ENCODE data around the gene ADPRHL1. TPM values are rescaled to one million over a fixed set of nuclear protein-coding genes. Genes with fewer than 3 reads are reported as not detected.

The ADPRHL1 gene
- total RNA-seq, 1 donor = 2.4 TPM

DNA sequence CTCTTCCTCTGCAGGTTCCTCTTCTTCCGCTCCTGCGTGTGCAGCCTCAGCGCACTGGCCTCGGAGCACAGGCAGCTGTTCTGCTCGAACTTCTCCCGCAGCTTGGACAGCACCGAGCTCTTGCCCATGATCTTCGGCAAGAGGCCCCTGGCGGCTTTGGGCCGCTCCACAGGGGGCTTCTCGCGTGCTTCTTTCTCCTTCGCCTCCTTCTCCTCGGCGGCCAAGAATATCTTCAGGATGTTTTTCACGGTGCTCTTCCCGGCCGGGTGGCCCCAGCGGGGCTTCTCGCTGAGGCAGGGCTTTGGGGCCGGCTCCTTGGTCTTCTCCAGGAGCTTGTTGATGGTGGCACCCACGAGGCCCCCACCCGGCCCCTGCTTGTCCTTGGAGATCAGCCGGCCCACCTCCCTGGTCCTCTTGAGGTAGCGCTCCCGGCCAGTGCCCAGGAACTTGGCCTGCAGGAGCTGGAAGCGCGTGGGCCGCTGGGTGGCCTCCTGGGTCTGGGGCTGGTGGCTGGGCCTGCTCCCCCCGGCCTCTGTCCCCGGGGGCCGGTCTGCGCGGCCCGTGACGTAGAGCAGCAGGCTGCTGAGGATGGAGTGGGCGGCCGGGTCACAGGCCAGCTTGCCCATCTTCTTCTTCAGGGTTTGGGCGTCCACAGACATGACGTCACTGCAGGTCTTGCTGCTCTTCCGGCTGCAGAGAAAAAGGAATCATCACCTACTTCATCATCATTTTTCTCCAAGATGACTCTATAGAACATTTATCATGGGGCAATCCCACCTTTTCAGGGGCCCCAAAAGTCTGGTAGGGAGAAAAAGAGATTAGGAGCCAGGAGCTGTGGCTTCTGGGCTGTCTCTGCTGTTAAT, 45.5 kb downstream of the ADPRHL1 start:
- H3K4me3 ChIP-seq (ENCODE audit: low read depth, low read length) = no peak overlapping the region
- DNase-seq (ENCODE audit: low read depth) = no peak
- TF ChIP-seq, protein P1, sequence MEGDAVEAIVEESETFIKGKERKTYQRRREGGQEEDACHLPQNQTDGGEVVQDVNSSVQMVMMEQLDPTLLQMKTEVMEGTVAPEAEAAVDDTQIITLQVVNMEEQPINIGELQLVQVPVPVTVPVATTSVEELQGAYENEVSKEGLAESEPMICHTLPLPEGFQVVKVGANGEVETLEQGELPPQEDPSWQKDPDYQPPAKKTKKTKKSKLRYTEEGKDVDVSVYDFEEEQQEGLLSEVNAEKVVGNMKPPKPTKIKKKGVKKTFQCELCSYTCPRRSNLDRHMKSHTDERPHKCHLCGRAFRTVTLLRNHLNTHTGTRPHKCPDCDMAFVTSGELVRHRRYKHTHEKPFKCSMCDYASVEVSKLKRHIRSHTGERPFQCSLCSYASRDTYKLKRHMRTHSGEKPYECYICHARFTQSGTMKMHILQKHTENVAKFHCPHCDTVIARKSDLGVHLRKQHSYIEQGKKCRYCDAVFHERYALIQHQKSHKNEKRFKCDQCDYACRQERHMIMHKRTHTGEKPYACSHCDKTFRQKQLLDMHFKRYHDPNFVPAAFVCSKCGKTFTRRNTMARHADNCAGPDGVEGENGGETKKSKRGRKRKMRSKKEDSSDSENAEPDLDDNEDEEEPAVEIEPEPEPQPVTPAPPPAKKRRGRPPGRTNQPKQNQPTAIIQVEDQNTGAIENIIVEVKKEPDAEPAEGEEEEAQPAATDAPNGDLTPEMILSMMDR (IDR thresholded peaks at IDR 0.05; ENCODE audit: insufficient read depth, low read length) = no peak

DNA sequence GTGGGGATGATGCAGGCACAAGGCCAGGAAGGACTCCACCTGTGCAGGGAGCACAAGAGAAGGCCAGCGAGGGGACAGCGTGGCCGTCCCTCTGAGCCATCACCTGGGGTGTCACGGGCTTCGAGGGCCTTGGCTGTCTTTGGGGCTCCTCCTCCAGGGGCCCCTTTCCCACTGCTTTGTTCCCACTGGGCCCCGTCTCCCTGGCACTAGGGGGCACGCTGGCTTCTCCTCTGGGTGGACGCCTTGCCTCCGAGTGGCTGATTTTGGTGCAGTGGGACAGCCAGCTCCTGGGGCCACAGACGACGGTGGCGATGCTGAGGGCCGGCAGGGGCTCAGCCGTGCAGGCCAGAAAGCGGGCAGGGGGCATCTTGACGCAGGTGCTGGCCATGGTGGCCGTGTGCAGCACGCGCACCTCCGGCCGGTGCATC, 46.2 kb downstream of the ADPRHL1 start:
- no peak for DNase-seq (ENCODE audit: low read depth)
- H3K4me3 ChIP-seq (ENCODE audit: low read depth, low read length) = no peak overlapping the region
- TF ChIP-seq, protein P1 (IDR thresholded peaks at IDR 0.05; ENCODE audit: insufficient read depth, low read length) = no peak

DNA sequence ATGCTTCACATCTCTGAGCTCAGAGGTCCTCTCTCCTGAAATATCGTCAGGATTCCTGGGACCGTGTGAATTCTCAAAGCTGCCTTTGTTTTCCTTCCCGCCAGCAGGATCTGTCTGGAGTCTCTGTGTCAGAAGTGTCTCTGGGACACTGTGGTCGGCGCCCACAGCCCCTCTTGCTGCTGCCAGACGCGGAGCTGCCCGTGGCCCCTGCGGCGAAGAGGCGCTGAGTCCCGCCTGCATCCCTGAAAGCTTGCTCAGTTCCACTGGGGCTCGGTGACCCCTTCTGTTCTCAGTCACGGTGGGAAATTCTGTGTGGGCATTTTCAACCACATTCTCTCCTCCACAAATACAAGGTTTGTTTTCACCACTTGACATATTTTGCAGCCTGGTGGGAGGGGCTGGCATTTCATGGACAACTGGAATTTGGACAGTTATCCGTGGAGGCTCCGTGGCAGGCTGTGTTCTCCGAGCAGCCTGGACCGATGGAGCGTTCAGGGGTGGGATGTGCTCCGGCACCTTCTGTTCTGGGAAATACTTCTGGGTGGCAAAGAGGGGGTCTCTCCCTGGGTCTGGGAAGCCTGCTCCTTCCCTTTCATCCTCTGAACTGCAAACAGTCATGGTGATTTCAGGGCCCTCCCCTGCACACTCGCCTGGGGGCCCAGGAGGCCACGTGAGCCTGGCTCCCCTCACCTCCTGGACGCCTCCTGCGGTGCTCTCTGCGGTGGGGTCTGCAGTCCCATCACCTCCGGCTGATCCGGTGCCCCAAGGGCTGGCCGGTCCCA, 46.8 kb downstream of the ADPRHL1 start:
- TF ChIP-seq, protein P1 (IDR thresholded peaks at IDR 0.05; ENCODE audit: insufficient read depth, low read length) = no peak
- DNase-seq (ENCODE audit: low read depth) = no peak
- H3K4me3 ChIP-seq (ENCODE audit: low read depth, low read length) = no peak overlapping the region

DNA sequence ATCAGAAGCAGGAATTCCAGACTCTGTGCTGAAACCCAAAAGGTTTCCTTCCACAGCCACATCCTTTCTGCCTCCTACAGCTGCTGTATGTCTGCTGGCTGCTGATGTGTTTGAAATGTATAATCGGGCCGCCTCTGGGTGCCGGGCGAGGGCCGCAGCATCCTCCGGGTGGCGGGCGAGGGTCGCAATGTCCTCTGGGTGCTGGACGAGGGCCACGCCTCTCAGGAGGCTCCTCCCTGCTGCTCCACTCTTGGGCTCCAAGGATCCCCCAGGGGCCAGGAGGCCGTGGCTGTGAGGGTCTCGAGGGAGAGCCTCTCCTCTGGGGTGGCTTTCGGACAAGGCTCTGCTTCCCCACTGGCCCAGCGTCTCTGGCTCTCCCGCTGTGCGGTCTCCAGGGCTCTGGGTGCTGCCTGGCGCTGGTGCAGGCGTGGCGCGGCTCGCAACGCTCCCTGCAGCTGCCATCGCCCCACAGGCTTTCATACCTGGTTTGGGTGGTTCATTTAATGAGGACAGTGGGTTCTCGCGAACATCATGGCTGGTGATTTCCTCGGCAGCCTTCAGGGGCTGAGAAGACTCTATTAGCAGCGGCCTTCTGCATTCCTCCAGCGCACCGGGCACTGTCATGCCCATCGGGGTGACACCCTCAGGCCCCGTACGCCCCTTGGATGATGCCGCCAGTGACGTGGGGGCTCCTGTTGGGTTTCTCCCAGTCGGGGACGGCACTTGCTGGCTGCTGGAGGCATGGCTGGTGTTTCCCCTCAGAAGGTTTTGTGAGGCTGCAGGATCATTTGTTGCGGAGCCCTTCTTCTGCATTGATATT, 47.6 kb downstream of the ADPRHL1 start:
- H3K4me3 ChIP-seq (ENCODE audit: low read depth, low read length) = no peak overlapping the region
- TF ChIP-seq, protein P1 (IDR thresholded peaks at IDR 0.05; ENCODE audit: insufficient read depth, low read length) = no peak
- no peak for DNase-seq (ENCODE audit: low read depth)

DNA sequence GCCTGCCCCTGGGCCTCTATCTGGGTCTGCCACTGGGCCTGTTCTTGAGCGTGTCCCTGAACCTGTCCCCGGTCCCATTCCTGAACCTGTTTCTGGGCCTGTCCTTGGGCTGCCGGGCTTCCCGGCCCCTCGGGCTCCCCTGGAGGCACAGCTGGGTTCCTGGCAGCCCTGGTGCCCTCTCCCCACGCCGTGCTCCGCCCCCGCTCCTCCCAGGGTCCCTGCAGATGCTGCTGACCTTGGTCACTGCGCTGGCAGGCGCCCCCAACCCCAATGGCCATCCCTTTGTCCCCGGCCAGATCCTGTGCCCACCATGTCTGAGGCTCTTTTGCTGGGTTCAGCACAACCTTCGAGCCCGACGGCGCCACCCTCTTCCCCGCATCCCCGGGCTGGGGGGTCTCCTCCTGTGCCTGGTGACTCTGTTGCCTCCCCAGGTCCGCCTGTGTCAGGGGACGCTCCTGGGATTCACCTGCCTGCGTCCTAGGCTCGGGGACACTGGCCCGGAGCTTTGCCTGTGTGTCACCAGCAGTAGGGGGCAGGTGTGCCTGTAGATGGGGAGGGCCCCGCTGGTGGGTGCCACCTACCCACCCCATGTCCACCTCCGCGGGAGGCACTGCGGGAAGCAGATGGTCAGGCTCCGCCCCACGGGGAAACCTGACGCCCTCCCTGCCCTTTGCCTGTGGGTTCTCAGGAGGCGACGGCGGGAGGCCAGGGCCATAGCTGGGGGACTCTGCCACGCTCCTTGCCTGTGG, 48.4 kb downstream of the ADPRHL1 start:
- TF ChIP-seq, protein P1 (IDR thresholded peaks at IDR 0.05; ENCODE audit: insufficient read depth, low read length) = no peak
- H3K4me3 ChIP-seq (ENCODE audit: low read depth, low read length) = no peak overlapping the region
- DNase-seq (ENCODE audit: low read depth) = no peak

DNA sequence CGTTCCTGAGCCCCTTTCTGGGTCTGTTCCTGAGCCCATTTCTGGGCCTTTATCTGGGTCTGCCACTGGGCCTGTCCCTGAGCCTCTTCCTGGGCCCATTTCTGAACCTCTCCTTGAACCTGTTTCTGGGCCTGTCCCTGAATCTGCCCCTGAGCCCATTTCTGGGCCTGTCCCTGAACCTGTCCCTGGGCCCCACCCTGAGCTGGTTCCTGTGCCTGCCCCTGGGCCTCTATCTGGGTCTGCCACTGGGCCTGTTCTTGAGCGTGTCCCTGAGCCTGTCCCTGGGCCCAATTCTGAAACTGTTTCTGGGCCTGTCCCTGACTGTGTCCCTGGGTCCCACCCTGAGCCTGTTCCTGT, 48.9 kb downstream of the ADPRHL1 start:
- H3K4me3 ChIP-seq (ENCODE audit: low read depth, low read length) = no peak overlapping the region
- DNase-seq (ENCODE audit: low read depth) = no peak
- TF ChIP-seq, protein P1 (IDR thresholded peaks at IDR 0.05; ENCODE audit: insufficient read depth, low read length) = no peak

All from fibroblast of the aortic adventitia (primary cell).